Measurements from ENCODE around the gene ADCY9.

The ADCY9 gene

DNA sequence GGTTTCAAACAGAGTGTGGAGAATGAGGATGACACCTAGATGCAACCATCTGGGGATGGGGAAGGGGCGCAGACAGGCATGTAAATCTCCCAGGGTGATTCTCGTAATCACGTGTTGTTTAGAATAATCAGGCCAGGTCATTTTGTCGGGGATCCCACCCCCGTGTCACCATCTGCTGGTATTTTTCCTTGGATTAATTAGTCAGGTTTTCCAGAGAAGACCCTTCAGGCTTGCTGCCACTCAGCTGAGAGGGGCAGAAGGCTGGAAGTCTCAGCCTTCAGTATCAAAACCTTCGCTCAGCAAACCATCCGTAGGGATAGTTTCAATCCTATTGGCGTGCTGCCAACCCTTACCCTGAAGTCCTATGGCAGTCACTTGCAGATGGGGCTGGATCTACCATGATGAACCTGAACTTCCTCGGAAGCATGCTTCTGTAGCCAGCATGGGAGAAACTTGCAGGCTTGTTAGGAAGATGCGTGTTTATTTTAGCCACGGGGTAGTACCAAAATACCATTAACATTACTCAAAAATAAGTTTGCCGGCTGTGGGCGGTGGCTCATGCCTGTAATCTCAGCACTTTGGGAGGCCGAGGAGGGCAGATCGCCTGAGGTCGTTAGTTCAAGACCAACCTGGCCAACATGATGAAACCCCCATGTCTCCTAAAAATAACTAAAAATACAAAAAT lies 7.5 kb upstream of the ADCY9 start:
- DNase-seq (ENCODE audit: low read depth in 2 of 2), result no peak

GRCh38 chr16:4120176-4120575 lies 3.9 kb upstream of the ADCY9 start:
- no peak for DNase-seq (ENCODE audit: low read depth in 2 of 2)

- no peak for DNase-seq (ENCODE audit: low read depth in 2 of 2)
Observed at GRCh38 chr16:4117250-4117578, 972 bp upstream of the ADCY9 start.

GRCh38 chr16:4115949-4116318 lies 308 bp downstream of the ADCY9 start:
- DNase-seq (ENCODE audit: low read depth in 2 of 2), result no peak

DNA sequence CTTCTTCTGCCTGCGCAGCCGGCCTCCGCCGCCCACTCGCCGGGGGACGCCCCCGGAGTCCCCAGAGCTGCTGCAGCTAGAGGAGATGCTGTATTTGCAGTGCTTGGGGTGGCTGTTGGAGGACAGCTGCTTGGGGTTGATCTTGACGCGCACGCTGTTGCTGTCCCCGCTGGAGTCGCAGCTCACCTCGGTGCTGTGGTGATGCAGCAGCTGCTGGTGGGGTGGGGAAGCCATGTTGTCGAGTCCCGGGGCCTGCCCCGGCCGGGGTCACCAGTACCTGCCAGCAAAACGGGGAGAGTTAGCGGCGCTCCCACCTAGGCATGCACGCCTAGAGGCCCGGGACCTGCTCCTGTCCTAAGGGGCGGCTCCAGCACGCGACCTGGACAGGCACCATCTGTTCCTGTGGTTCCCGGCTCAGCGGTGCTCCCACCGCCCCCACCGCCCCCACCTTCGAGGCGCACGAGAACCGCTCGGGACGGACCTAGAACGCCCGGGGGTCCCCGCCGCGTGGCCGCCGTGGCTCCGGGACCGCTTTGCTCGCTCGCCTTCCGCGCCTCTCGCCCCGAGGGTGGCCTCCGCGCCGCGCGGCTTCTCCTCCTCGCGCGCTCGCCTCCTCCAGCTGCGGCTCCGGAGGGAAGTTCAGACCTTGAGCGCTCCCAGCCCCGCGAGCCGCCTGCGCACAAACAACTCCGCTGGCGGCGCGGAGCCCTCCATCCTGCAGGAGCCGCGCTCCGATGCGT lies 863 bp downstream of the ADCY9 start:
- DNase-seq (ENCODE audit: low read depth in 2 of 2), result peak; percentile 18 to 40

DNA sequence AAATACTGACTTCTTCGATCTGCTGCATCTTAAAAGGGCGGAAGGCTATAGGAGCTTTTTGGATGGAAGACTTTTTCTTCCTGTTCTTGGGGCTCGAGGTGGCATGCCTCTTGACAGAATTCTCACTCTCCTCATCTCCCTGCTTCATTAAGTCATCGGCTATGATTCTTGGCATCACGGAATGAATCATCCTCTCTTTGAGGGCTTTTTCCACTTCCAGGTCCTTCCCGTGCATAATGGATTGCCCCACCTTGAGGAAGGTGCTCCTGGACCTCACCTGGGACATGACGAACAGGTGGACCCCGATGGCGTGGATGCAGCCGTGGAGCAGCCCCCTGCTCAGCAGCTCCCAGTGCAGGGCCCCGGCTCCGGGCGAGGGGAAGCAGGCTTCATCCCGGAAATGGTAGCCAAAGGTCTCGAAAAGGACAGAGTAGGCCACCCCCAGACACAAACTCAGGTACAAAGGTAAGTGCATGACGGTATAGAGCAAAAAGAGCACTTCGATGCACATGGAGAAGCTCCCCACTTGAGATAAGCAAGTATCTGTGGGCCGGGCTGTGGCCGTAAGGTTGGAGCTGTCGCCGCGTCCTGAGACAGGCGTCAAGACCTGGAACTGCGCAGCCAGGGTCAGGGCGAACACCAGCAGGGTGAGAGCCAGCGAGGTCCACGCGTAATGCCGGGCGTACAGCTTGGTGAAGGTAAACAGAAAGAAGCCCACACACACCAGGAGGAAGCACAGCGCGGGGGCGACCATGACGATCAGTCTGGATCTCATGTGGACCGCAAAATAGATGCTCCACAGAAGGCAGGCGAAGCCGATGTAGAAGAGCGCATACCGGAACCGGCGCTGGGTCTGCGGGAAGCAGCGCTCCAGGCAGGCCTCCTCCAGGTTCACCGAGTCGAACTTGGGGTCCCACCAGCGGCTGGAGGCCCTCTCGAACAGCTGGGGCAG lies 1.7 kb downstream of the ADCY9 start:
- no peak for DNase-seq (ENCODE audit: low read depth in 2 of 2)

DNA sequence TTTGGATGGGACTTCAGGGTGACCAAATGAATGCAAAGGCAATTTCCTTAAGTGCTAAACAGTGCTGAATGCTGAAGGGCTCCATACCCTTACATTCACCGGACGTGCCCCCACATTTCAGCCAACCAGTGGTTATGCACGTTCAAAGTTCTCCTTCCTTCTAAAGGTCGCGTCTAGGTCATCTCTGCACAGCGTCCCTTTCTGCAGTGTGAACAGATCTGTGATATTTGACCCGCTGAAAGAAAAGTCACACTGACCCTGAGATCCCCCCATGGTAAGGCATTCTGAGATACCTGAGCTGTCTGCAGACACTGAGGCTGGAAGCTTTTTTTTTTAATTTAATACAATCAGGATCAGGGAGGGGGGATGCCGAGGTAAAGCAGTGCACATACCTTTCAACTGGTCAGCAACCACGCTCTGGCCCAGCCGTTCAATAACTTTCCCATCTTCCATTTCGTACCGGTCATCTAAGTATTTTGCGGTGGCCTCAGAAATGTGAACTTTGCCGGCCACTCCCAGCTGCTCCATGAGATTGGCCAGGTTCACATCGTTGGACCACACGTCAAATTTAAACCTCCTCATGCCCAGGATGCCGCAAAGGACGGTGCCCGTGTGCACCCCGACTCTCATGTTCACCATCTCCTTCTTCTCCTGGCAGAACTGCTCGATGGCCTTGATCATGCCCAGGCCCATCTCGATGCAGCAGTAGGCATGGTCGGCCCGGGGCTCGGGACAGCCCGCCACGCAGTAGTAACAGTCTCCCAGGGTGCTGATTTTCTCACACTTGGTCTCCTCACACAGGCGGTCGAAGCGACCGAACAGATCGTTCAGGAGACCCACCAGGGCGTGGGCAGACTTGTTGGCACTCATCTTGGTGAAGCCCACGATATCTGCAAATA lies 2.6 kb downstream of the ADCY9 start:
- DNase-seq (ENCODE audit: low read depth in 2 of 2), result no peak

GRCh38 chr16:4111748-4112696 lies 4.2 kb downstream of the ADCY9 start:
- DNase-seq (ENCODE audit: low read depth in 2 of 2), result no peak

DNA sequence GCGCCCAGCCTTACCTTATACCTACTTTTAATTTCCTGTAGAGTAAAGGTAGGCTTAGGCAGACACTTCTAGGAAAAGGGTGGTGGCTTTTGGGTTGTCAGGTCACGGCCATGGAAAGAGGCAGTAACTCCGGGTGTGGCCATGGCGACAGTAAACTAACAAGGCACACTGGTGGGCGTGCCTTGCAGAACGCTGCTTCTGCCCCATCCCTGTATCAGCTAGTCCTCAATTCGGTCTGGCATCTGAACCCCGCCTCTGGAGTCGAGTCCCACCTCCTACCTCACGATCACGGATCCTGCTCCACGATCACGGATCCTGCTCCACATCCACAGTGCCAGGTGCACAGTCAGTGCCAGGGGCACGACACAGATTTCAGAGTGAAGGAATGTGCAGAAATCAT lies 5.6 kb downstream of the ADCY9 start:
- no peak for DNase-seq (ENCODE audit: low read depth in 2 of 2)

DNA sequence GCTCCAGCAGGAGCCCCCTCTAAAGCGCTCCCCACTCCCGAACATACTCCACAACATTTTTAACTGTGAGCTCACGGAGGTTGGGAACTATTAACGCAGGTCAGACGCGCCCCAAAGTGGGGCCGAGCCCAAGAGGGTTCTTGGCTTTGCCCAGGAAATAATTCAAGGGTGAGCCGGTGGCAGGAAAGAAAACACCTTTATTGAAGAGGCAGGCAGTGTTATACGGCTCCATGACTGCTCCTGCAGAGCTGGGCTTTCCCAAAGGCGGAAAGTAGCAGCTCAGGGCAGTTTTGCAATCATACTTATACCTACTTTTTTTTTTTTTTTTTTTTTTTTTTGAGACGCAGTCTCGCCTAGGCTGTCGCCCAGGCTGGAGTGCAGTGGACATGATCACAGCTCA lies 6.2 kb downstream of the ADCY9 start:
- no peak for DNase-seq (ENCODE audit: low read depth in 2 of 2)

GRCh38 chr16:4109250-4109736 lies 6.9 kb downstream of the ADCY9 start:
- DNase-seq (ENCODE audit: low read depth in 2 of 2), result no peak

DNA sequence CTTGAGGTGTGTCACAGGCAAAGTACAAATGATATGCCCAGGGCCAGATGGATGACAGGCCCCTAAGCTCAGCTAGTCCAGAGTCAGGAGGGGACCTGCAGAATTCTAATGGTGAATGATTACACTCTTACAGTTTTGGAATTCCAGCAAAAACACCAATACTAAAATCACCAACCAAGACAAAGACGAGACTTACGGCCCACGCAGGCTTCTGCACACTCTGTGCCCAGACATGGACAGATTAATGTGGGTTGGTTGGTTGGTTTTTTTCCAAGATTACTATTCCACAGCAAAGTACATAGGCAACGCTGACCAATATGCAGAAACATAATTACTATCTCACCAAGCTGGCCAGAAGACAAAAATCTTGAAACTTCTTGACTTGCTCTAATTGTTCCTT lies 9.7 kb downstream of the ADCY9 start:
- DNase-seq (ENCODE audit: low read depth in 2 of 2), result no peak

- no peak for DNase-seq (ENCODE audit: low read depth in 2 of 2)
Observed at GRCh38 chr16:4105848-4106247, 10.4 kb downstream of the ADCY9 start.

DNA sequence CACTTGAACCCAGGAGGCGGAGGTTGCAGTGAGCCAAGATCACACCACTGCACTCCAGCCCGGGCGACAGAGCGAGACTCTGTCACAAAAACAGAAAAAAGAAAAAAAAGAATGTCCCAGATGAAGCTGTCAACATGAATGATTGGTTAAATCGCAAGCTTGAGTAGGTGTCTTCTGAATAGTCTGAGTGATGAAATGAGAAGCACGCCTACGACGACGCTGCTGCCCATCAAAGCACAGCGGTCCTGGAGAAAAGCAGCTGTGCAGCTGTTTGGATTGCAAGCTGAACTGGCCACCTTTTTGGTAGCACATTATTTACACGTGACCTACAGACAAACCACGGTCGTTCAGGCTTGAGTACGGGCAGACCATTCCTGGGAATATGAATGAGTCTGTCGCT lies 12.5 kb downstream of the ADCY9 start:
- DNase-seq (ENCODE audit: low read depth in 2 of 2), result no peak

DNA sequence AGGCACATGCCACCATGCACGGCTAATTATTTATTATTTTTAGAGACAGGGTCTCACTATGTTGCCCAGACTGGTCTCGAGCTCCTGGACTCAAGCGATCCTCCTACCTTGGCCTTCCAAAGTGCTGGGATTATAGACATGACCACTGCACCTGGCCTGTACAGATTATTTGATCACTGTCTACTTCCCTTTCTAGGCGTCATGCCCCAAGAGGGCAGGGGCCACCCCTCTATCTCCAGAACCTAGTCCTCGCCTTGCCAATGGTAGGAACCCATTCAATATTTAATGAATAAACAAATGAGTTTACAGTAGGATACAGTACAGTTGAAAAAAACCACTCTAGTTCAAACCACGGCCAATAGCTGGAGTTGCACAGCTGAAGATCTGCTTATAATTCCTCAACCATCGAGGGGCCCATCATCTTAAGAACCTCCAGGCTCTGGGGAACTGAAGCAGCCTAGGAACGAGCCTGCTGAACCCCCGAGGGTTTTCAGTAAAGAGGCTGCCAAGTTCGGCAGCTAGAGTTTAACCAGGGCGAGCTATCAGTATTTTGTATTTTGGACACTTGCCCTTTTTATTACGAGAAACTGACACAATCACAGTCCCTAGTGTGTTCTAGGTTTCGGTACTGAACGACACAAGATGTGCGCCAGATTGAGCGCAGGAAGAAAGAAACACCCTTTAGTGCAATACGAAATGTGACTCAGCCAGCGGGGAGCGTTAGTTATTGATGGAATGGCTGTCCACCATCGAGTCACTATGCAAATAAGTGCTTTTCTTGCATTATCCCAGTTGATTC lies 14.6 kb downstream of the ADCY9 start:
- DNase-seq (ENCODE audit: low read depth in 2 of 2), result no peak

GRCh38 chr16:4098501-4098900 lies 17.7 kb downstream of the ADCY9 start:
- DNase-seq (ENCODE audit: low read depth in 2 of 2), result no peak

- DNase-seq (ENCODE audit: low read depth in 2 of 2), result no peak
Observed at GRCh38 chr16:4097826-4098240, 18.4 kb downstream of the ADCY9 start.

DNA sequence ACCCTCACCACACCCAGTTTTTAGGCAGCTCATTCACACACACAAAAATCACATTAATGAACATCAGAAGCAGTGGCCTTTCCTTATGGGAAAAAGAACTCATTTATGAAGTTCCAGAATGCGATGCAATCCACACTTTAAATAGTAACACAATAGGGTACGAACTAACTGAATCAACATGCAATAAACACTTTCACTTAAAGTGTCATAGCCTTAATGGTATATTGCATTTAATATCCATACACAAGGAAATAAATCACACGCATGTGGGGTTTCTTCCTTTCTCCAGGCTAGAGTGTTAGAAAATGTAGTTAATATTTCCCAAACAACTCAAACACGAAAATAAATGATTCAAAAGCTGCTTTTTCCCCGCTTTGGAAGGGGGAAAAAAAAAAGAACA lies 19.7 kb downstream of the ADCY9 start:
- no peak for DNase-seq (ENCODE audit: low read depth in 2 of 2)

GRCh38 chr16:4094127-4094773 lies 22.0 kb downstream of the ADCY9 start:
- DNase-seq (ENCODE audit: low read depth in 2 of 2), result no peak

Measured in stimulated activated CD4-positive, alpha-beta T cell treated with anti-CD3 and anti-CD28 coated beads, Interleukin-1b, Interleukin-23, amount 100 ng/mL, for 4 hours (primary cell).